ENCODE measurements around the gene DNAJC13. TPM values are rescaled to one million over a fixed set of nuclear protein-coding genes. Genes with fewer than 3 reads are reported as not detected.
"Not testable (repeated sequence)": the region's sequence is repeated elsewhere in the genome, so short reads cannot be mapped to it uniquely, and the experiment has no call there.

DNAJC13 gene
- total and polyA plus RNA-seq, 12 donors, result 7.4 to 50.5 (median 38.4) TPM

DNA sequence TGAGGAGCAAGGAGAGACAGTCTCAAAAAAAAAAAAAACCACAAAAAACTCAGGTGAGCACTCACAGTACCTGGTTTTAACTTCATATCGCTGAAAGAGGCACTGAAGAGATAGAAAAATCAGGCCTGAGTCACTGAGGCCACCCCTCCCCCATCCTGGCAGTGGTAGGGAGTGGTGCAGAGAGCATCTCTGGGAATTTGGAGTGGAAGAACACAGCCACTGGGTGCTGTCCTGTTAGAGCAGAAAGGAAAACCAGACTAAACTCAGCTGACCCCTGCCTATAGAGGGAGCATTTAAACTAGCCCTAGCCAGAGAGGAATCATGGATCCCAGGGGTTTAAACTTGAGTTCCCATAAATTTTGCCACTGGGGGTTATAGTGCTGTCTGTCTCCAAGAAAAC, 22.2 kb upstream of the DNAJC13 start:
- TF ChIP-seq, protein P1, sequence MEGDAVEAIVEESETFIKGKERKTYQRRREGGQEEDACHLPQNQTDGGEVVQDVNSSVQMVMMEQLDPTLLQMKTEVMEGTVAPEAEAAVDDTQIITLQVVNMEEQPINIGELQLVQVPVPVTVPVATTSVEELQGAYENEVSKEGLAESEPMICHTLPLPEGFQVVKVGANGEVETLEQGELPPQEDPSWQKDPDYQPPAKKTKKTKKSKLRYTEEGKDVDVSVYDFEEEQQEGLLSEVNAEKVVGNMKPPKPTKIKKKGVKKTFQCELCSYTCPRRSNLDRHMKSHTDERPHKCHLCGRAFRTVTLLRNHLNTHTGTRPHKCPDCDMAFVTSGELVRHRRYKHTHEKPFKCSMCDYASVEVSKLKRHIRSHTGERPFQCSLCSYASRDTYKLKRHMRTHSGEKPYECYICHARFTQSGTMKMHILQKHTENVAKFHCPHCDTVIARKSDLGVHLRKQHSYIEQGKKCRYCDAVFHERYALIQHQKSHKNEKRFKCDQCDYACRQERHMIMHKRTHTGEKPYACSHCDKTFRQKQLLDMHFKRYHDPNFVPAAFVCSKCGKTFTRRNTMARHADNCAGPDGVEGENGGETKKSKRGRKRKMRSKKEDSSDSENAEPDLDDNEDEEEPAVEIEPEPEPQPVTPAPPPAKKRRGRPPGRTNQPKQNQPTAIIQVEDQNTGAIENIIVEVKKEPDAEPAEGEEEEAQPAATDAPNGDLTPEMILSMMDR (IDR thresholded peaks at IDR 0.05), result no peak
- no peak for TF ChIP-seq POLR2A (IDR thresholded peaks at IDR 0.05)
- intact Hi-C loops (cut with DNase I), result loop anchor here (5.0 kb wide), 2 partner anchors 43 to 148 kb away; no protein-coding TSS in a partner anchor
- Histone ChIP-seq H3K4me3 (no peak overlapping the region), H3K27ac (no peak overlapping the region), H3K9me3 (replicated peaks in 1 of 3) (no peaks in the 10 kb centered on the region), H3K27me3 (no peaks in the 10 kb centered on the region), H3K4me1 (replicated peaks in 1 of 2) (no peaks in the 10 kb centered on the region), H3K36me3 (replicated peaks in 1 of 2) (no peaks in the 10 kb centered on the region)
- WGBS, 4 donors, result 79 to 93% (median 83%) methylated on average over 1 of the region's 1 CpG
- DNase-seq, result peak in 1 of 7 donors; percentile 4

DNA sequence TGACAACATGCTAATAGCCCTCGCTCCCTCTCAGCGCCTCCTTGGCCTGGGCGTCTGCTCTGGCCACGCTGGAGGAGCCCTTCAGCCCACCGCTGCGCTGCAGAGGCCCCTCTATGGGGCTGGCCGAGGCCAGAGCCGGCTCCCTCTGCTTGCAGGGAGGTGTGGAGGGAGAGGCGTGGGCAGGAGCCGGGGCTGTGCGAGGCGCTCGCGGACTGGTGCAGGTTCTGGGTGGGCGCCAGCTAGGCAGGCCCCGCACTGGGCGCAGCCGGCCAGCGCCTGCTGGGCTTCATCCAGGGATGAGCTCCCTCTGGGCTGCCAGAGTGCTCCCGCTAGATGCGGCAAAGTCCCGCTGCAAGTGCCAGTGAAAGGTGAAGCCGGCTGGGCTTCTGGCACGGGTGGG, 21.0 kb upstream of the DNAJC13 start:
- TF ChIP-seq, protein P1 (IDR thresholded peaks at IDR 0.05), result no peak
- TF ChIP-seq POLR2A (IDR thresholded peaks at IDR 0.05), result no peak
- DNase-seq, result no peak
- WGBS, 4 donors, result 92 to 97% (median 96%) methylated on average over 12 to 24 of the region's 24 CpGs
- intact Hi-C loops (cut with DNase I), result loop anchor here (2.0 to 5.0 kb wide), 3 partner anchors 44 to 149 kb away; no protein-coding TSS in a partner anchor
- H3K9me3 ChIP-seq (replicated peaks in 1 of 3), result no peaks in the 10 kb centered on the region
- no peak overlapping the region for H3K27ac ChIP-seq
- no peaks in the 10 kb centered on the region for H3K36me3 ChIP-seq (replicated peaks in 1 of 2)
- H3K4me1 ChIP-seq (replicated peaks in 1 of 2), result no peaks in the 10 kb centered on the region
- H3K27me3 ChIP-seq, result no peaks in the 10 kb centered on the region
- H3K4me3 ChIP-seq, result no peak overlapping the region

DNA sequence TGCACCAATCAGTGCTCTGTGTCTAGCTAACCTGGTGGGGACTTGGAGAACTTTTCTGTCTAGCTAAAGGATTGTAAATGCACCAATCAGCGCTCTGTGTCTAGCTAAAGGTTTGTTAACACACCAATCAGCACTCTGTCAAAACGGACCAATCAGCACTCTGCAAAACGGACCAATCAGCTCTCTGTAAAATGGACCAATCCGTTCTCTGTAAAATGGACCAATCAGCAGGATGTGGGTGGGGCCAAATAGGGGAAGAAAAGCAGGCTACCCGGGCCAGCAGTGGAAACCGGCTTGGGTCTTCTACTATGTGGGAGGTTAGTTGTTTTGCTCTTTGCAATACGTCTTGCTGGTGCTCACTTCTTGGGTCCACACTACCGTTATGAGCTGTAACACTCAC, 20.5 kb upstream of the DNAJC13 start:
- H3K36me3 ChIP-seq (replicated peaks in 1 of 2); H3K4me3 ChIP-seq; H3K9me3 ChIP-seq (replicated peaks in 1 of 3); H3K4me1 ChIP-seq (replicated peaks in 1 of 2); H3K27ac ChIP-seq; DNase-seq; H3K27me3 ChIP-seq: not testable (repeated sequence)
- WGBS, 4 donors, result 81 to 92% (median 91%) methylated on average over 8 of the region's 8 CpGs
- intact Hi-C loops (cut with DNase I), result loop anchor here (2.0 to 5.0 kb wide), 3 partner anchors 44 to 149 kb away; no protein-coding TSS in a partner anchor

DNA sequence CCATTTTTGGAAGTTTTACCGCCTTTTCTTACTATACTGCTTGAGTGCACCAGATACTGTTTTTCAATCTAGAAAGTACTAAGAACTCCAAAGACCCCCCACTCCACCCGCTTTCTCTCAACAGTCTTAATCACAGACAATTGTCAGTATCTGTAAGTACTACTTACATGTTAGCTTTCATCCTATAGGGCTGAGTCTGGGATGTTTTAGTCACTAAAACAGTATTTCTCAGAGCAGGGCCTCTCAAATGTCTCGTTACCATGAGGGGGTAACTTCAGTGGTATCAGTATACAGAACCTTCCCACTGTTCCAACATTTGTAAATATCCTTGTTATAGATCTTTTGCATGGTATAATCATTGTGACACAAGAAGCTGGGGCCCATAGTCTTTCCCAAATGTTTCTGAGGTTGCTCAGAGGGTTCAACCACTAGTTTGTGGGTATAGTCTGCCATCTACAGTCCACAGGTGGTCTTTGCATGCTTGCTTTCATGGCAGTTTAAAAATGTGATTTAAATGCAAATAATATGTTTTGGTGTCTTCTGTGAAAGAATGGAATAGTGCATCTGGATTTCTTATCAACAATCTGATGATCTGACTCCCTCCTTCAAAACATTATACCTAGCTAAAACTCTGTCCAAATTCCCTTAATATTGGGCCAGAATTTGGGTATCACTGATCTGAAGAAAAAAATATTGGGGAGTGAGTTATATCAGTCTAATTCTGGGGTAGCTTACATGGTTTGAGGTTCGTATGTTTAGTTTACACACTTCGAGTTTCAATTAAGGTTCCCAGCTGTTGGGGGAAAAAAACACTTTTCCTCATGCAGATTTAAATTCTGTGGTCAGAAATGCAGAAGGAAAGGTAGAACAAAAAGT, 18.0 kb upstream of the DNAJC13 start:
- WGBS, 4 donors, result 60 to 69% (median 61%) methylated on average over 5 of the region's 5 CpGs
- intact Hi-C loops (cut with DNase I), result loop anchor here (2.0 to 5.0 kb wide), 3 partner anchors 46 to 152 kb away; no protein-coding TSS in a partner anchor

More for the DNA sequence above, 18.0 kb upstream of the DNAJC13 start:
- H3K4me1 ChIP-seq (replicated peaks in 1 of 2), result peaks cover 0 to 4% of the 10 kb centered on the region in 2 donors
- no peak overlapping the region for H3K4me3 ChIP-seq
- no peaks in the 10 kb centered on the region for H3K27me3 ChIP-seq
- H3K9me3 ChIP-seq (replicated peaks in 1 of 3), result no peaks in the 10 kb centered on the region
- no peaks in the 10 kb centered on the region for H3K36me3 ChIP-seq (replicated peaks in 1 of 2)
- H3K27ac ChIP-seq, result no peak overlapping the region
- peak in 5 of 7 donors; percentile 18 to 62 (median 54) for DNase-seq
- TF ChIP-seq, protein P1 (IDR thresholded peaks at IDR 0.05), result peak; percentile 66 to 89 (median 82)
- no peak for TF ChIP-seq POLR2A (IDR thresholded peaks at IDR 0.05)
